Superior temporal gyrus (tissue), 1 donor: ENCODE measurements around the gene MAN2C1.
"Not testable (repeated sequence)": the region's sequence is repeated elsewhere in the genome, so short reads cannot be mapped to it uniquely, and the experiment has no call there.

Experiments used
- DNase-seq: peaks from one replicate; pipeline ENCODE4 v3.0.0-alpha.2; 2016; ENCODE audit errors: extremely low spot score

Gene MAN2C1

GRCh38 chr15:75367913-75368688, at the start of gene MAN2C1:
Gene MAN2C1 (minus strand): TSS chr15:75368607. CDS start chr15:75368583, 24 bp downstream.
- DNase-seq: peak; percentile 89

- no peak for DNase-seq
These were observed 48.2 kb upstream of the MAN2C1 start for GRCh38 chr15:75416584-75416983.

- no peak for DNase-seq
These were observed 41.8 kb upstream of the MAN2C1 start for GRCh38 chr15:75410196-75410595.

GRCh38 chr15:75407083-75407482, 38.7 kb upstream of the MAN2C1 start:
- no peak for DNase-seq

GRCh38 chr15:75403892-75404291, 35.5 kb upstream of the MAN2C1 start:
- DNase-seq: no peak

- no peak for DNase-seq
These were observed 29.1 kb upstream of the MAN2C1 start for GRCh38 chr15:75397494-75397893.

GRCh38 chr15:75389791-75390382, 21.5 kb upstream of the MAN2C1 start:
- no peak for DNase-seq

GRCh38 chr15:75383986-75384385, 15.6 kb upstream of the MAN2C1 start:
- DNase-seq: not testable (repeated sequence)

GRCh38 chr15:75380773-75381172, 12.4 kb upstream of the MAN2C1 start:
- DNase-seq: no peak

GRCh38 chr15:75371901-75372688, 3.7 kb upstream of the MAN2C1 start:
- DNase-seq: no peak

GRCh38 chr15:75371486-75371885, 3.1 kb upstream of the MAN2C1 start:
- no peak for DNase-seq

GRCh38 chr15:75369897-75370581, 1.6 kb upstream of the MAN2C1 start:
- DNase-seq: no peak

GRCh38 chr15:75368689-75369239, 357 bp upstream of the MAN2C1 start:
- no peak for DNase-seq

- no peak for DNase-seq
These were observed 948 bp downstream of the MAN2C1 start for GRCh38 chr15:75367406-75367912.

GRCh38 chr15:75367006-75367405, 1.4 kb downstream of the MAN2C1 start:
- DNase-seq: no peak

- DNase-seq: no peak
These were observed 2.2 kb downstream of the MAN2C1 start for GRCh38 chr15:75366163-75366562.

- no peak for DNase-seq
These were observed 3.5 kb downstream of the MAN2C1 start for GRCh38 chr15:75364881-75365280.

GRCh38 chr15:75363786-75364185, 4.6 kb downstream of the MAN2C1 start:
- DNase-seq: no peak

GRCh38 chr15:75362642-75363249, 5.7 kb downstream of the MAN2C1 start:
- DNase-seq: no peak

- DNase-seq: no peak
These were observed 6.3 kb downstream of the MAN2C1 start for GRCh38 chr15:75361989-75362641.
